ENCODE measurements around the gene CCSER1.

GRCh38 chr4:90127706-90128345 lies 632 bp downstream of the CCSER1 start:
- TF ChIP-seq CTCF (IDR thresholded peaks at IDR 0.05) (no peak), POLR2A (IDR thresholded peaks at IDR 0.05) (no peak), EP300 (IDR thresholded peaks at IDR 0.05) (no peak)
